Hepatocyte (in vitro differentiated cells): Measurements from ENCODE around the gene TBC1D1. TPM values are rescaled to one million over a fixed set of nuclear protein-coding genes. Genes with fewer than 3 reads are reported as not detected.

Source experiments
- DNase-seq: peaks from one replicate; pipeline ENCODE4 v3.0.0-alpha.2; 2016; ENCODE audit warnings: low spot score
- H2AFZ ChIP-seq: fragments of 200-600 bp; sonication (generic); 2 replicates; pipeline ENCODE4 v1.6.0; 2016; ENCODE audit warnings: antibody characterized with exemption, mild to moderate bottlenecking
- H3K27ac ChIP-seq: fragments of 200-600 bp; sonication (generic); 2 replicates; pipeline ENCODE4 v1.5.1; 2016; ENCODE audit warnings: mild to moderate bottlenecking
- H3K27me3 ChIP-seq: fragments of 200-600 bp; sonication (generic); 2 replicates; pipeline ENCODE4 v1.6.1; 2016
- H3K36me3 ChIP-seq: fragments of 200-600 bp; sonication (generic); replicated peaks from 2 replicates; pipeline ENCODE4 v1.5.1; 2016; ENCODE audit warnings: low read depth; ENCODE audit not compliant: insufficient read depth
- H3K4me1 ChIP-seq: fragments of 200-600 bp; sonication (generic); 2 replicates; pipeline ENCODE4 v1.5.1; 2016; ENCODE audit warnings: mild to moderate bottlenecking, moderate library complexity; ENCODE audit not compliant: insufficient read depth
- H3K4me2 ChIP-seq: fragments of 200-600 bp; sonication (generic); 2 replicates; pipeline ENCODE4 v1.6.0; 2016
- H3K4me3 ChIP-seq: fragments of 200-600 bp; sonication (generic); 2 replicates; pipeline ENCODE4 v1.5.1; 2016; ENCODE audit warnings: mild to moderate bottlenecking
- H3K79me2 ChIP-seq: fragments of 200-600 bp; sonication (generic); 2 replicates; pipeline ENCODE4 v1.6.0; 2017; ENCODE audit warnings: mild to moderate bottlenecking
- H3K9me2 ChIP-seq: fragments of 200-600 bp; sonication (generic); replicated peaks from 2 replicates; pipeline ENCODE4 v1.6.0; 2017; ENCODE audit warnings: mild to moderate bottlenecking; ENCODE audit not compliant: insufficient read depth
- H3K9me3 ChIP-seq: fragments of 200-600 bp; sonication (generic); 2 replicates; pipeline ENCODE4 v1.5.1; 2016; ENCODE audit warnings: low read depth, mild to moderate bottlenecking
- H4K20me1 ChIP-seq: fragments of 200-600 bp; sonication (generic); 2 replicates; pipeline ENCODE4 v1.6.0; 2016; ENCODE audit warnings: mild to moderate bottlenecking; ENCODE audit not compliant: insufficient read depth, poor library complexity, severe bottlenecking
- CTCF ChIP-seq: fragments of 200-600 bp; sonication (generic); IDR thresholded peaks from 2 replicates; pipeline ENCODE4 v1.5.1; 2016; ENCODE audit warnings: antibody characterized with exemption, mild to moderate bottlenecking; ENCODE audit not compliant: poor library complexity
- EZH2 ChIP-seq: fragments of 200-600 bp; sonication (generic); IDR thresholded peaks from 2 replicates; pipeline ENCODE4 v1.6.1; 2016; ENCODE audit warnings: antibody characterized with exemption, mild to moderate bottlenecking, borderline replicate concordance
- EZH2phosphoT487 ChIP-seq: fragments of 200-600 bp; sonication (generic); IDR thresholded peaks from one replicate; pipeline ENCODE4 v1.6.1; 2018; ENCODE audit warnings: antibody characterized with exemption, mild to moderate bottlenecking, low read depth, moderate library complexity; ENCODE audit not compliant: unreplicated experiment, severe bottlenecking
- WGBS: methylation state at CpG from one replicate; pipeline ENCODE4 v1.1.6; 2016; ENCODE audit warnings: low lambda C conversion rate; ENCODE audit errors: missing lambda C conversion rate; 5-methylcytosine and 5-hydroxymethylcytosine counted together
- polyA plus RNA-seq: library from polyadenylated mRNA; unstranded; fragments of >200 nt; fragmentation: Nextera tagmentation; extraction: Ambion mirVana; gene quantifications from 2 replicates; pipeline ENCODE4 v1.2.1, GENCODE V29; 2016
- total RNA-seq: library from RNA; depleted of rRNA; stranded (reverse); fragments of >200 nt; gene quantifications from 2 replicates; pipeline ENCODE4 v1.2.3, GENCODE V29; 2014

Gene TBC1D1
- total and polyA plus RNA-seq, 2 experiments from 2014 or later: 45.6 to 117 TPM

DNA sequence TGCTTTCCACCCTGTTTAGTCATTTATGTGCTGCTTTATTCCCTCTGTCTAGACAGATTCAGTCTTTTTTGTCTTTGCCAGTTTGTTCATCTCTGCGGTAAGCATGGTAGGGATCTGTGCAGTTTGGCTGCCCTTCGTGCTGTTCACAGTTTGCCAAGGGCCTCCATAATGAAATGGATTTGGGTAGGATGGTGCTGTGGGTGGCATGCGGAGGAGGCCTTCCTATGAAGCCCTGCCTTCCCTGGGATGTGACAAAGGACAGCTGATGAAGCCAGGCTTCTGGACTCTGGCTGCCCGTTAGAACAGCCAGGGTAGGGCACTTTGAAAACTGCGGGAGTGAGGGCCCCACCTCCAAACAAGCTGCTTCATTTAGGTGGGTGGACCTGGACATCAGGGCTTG, 116.8 kb downstream of the TBC1D1 start:
- no peak for TF ChIP-seq CTCF
- Histone ChIP-seq H3K36me3 (no peaks in the 10 kb centered on the region), H2AFZ (no peak overlapping the region), H3K4me2 (no peak overlapping the region), H3K79me2 (peaks cover 69% of the 10 kb centered on the region), H3K4me3 (no peak overlapping the region), H3K9me2 (no peaks in the 10 kb centered on the region), H3K4me1 (peaks cover 42% of the 10 kb centered on the region), H3K27ac (no peak overlapping the region), H3K9me3 (no peaks in the 10 kb centered on the region), H4K20me1 (peaks cover 3% of the 10 kb centered on the region), H3K27me3 (no peaks in the 10 kb centered on the region)
- DNase-seq: no peak
- WGBS: 78% methylated on average over 5 of the region's 5 CpGs

DNA sequence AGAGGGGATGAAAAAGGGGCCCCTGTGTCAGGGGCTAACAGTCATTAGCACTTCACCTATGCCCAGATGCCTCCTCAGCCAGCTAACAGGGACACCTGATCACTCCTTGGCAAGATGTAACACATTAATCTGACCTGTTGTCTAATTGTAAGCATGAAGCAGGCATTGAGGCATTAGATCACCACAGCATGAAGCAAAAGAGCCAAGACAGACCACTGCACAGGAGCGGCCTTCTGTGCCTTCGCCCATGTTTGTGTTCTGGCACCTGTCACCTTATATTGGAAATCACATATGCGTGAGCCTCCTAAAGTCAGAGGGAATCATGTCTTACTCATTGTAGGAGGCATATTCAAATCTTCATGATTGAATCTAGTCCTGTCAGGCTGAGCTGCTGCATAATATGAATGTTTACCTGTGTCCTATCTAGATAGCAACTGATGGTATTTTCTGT, 117.7 kb downstream of the TBC1D1 start:
- Histone ChIP-seq H3K9me2 (no peaks in the 10 kb centered on the region), H3K4me1 (peaks cover 42% of the 10 kb centered on the region), H3K4me2 (no peak overlapping the region), H3K79me2 (peaks cover 64% of the 10 kb centered on the region), H3K4me3 (no peak overlapping the region), H2AFZ (no peak overlapping the region), H3K27me3 (no peaks in the 10 kb centered on the region), H4K20me1 (peaks cover 3% of the 10 kb centered on the region), H3K9me3 (no peaks in the 10 kb centered on the region), H3K27ac (no peak overlapping the region), H3K36me3 (no peaks in the 10 kb centered on the region)
- 98% methylated on average over 3 of the region's 3 CpGs for WGBS
- DNase-seq: no peak
- TF ChIP-seq EZH2phosphoT487 (no peak), EZH2 (no peak), CTCF (no peak)

- Histone ChIP-seq H2AFZ (no peak overlapping the region), H3K9me2 (no peaks in the 10 kb centered on the region), H3K36me3 (no peaks in the 10 kb centered on the region), H3K9me3 (no peaks in the 10 kb centered on the region), H3K79me2 (peaks cover 61% of the 10 kb centered on the region), H3K27ac (no peak overlapping the region), H4K20me1 (peaks cover 3% of the 10 kb centered on the region), H3K4me3 (no peak overlapping the region), H3K4me1 (peaks cover 39% of the 10 kb centered on the region), H3K4me2 (peak overlapping the region; percentile 2), H3K27me3 (no peaks in the 10 kb centered on the region)
- no peak for TF ChIP-seq EZH2
- no peak for TF ChIP-seq EZH2phosphoT487
- TF ChIP-seq CTCF: no peak
- no peak for DNase-seq
Measured at GRCh38 chr4:38009421-38009820, 118.5 kb downstream of the TBC1D1 start.

- peak overlapping the region; percentile 26 for H3K27ac ChIP-seq
- H3K9me2 ChIP-seq: no peaks in the 10 kb centered on the region
- no peak for TF ChIP-seq EZH2
- TF ChIP-seq EZH2phosphoT487: no peak
- no peak for TF ChIP-seq CTCF
- peaks cover 35% of the 10 kb centered on the region for H3K4me1 ChIP-seq
- peak overlapping the region; percentile 2 for H3K4me2 ChIP-seq
- no peak overlapping the region for H2AFZ ChIP-seq
- H3K79me2 ChIP-seq: peaks cover 56% of the 10 kb centered on the region
- 74% methylated on average over 3 of the region's 3 CpGs for WGBS
- no peak for DNase-seq
- H3K27me3 ChIP-seq: no peaks in the 10 kb centered on the region
- H3K4me3 ChIP-seq: no peak overlapping the region
- peaks cover 3% of the 10 kb centered on the region for H4K20me1 ChIP-seq
- no peaks in the 10 kb centered on the region for H3K36me3 ChIP-seq
- H3K9me3 ChIP-seq: no peaks in the 10 kb centered on the region
Measured at GRCh38 chr4:38009949-38010348, 119.1 kb downstream of the TBC1D1 start.
